HG03039 (cell line): Measurements from ENCODE around the gene USHBP1.

Source experiments
- ATAC-seq: cut with Tn5 transposase; IDR thresholded peaks from one replicate; pipeline ENCODE4 v1.9.1; 2021; ENCODE audit warnings: mild to moderate bottlenecking, moderate library complexity; ENCODE audit not compliant: unreplicated experiment

USHBP1 gene

GRCh38 chr19:17242431-17243208 is 21.9 kb downstream of the USHBP1 start:
- ATAC-seq: no peak

GRCh38 chr19:17240826-17241399 is 23.6 kb downstream of the USHBP1 start:
- no peak for ATAC-seq

GRCh38 chr19:17240062-17240752 is 24.3 kb downstream of the USHBP1 start:
- no peak for ATAC-seq

DNA sequence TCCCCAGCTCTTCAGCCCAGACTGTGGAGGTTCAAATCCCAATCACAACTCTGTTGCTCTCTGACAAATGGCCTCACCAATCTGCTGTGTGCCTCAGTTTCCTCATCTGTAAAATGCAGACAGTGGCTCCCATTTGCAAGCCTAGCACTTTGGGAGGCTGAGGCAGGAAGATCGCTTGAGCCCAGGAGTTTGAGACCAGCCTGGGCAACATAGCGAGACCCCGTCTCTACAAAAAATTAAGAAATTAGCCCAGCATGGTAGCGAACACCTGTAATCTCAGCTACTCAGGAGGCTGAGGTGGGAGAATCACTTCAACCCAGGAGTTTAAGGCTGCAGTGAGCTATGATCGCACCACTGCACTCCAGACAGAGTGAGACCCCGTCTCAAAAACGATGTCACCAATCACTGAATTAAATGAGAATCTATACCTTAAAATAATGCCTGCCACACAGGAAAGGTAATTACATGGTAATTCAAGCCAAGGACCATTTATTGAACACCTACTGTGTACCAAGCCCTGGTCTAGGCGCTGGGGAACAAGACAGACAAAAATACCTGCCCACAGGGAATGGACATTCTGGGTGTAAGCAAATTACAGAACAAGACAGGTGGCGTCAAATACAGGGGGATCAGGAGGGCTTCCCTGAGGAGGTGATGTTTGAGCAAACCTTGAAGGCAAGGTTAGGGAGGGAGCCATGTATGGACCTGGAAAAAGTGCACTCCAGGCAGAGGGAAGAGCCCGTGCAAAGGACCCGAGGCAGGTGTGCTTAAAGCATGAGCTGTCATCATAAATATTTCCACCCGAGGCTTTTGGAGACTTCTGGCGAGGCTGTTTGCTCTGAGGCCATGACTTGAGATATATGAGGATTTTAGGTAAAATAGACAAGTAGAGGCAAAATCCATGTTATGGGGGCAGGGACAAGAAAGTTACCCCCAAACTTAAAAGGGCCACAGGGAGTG is 26.5 kb downstream of the USHBP1 start:
- no peak for ATAC-seq

DNA sequence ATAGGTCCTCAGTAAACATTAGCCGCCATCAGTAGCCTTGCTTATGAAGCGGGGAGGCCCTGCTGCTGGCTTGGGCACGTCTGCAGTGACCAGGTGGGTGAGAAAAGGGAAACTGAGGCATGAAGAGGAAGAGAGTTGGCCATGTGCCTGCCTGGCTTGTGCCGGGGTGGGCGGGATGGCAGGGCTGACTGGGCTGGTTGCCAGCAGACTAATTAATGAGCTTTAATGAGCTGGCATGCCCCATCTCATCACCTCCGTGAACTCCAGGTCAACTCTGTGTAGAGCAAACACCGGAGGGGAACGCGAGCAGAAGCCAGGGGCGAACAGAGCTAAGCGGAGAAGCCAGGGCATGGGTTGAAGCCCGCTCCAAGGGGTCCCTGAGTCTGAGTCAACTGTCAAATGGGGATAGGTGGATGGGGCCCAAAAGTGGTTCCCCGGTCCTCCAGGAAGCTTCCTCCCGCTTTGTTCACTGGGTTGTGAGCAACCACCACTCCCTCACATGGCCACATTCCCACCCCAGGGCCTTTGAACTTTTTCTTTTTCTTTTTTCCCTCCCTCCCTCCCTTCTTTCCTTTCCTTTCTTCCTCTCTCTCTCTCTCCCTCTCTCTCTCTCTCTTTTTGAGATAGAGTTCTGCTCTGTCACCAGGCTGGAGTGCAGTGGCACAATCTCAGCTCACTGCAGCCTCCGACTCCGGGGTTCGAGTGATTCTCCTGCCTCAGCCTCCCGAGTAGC is 27.6 kb downstream of the USHBP1 start:
- ATAC-seq: no peak

GRCh38 chr19:17235971-17236777 is 28.4 kb downstream of the USHBP1 start:
- no peak for ATAC-seq

- ATAC-seq: no peak
These were observed 29.1 kb downstream of the USHBP1 start for GRCh38 chr19:17235300-17235970.

- ATAC-seq: no peak
These were observed 29.6 kb downstream of the USHBP1 start for GRCh38 chr19:17234911-17235299.

- ATAC-seq: no peak
These were observed 32.3 kb downstream of the USHBP1 start for GRCh38 chr19:17232258-17232657.

GRCh38 chr19:17229890-17230289 is 34.7 kb downstream of the USHBP1 start:
- ATAC-seq: no peak

- ATAC-seq: no peak
These were observed 36.7 kb downstream of the USHBP1 start for GRCh38 chr19:17227798-17228367.

- peak; percentile 84 for ATAC-seq
These were observed 38.3 kb downstream of the USHBP1 start, which contains the start of gene OCEL1 for GRCh38 chr19:17226002-17226933. TSS of gene OCEL1 (plus strand) at chr19:17226226. CDS start at chr19:17226248, 22 bp downstream.

DNA sequence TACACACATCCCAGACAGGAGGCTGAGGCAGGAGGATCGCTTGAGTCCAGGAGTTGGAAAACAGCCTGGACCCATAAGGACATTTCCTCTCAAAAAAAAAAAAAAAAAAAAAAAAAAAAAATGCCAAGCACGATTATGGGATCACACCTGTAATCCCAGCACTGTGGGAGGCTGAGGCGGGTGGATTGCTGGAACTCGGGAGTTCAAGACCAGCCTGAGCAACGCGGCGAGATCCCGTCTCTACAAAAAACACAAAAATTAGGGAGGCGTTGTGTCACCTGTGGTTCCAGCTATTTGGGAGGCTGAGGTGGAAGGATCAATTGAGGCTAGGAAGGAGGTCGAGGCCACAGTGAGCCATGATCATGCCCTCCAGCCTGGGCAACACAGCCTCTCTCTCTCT is 39.5 kb downstream of the USHBP1 start:
- no peak for ATAC-seq

GRCh38 chr19:17220207-17220758 is 44.3 kb downstream of the USHBP1 start:
- ATAC-seq: no peak

- ATAC-seq: no peak
These were observed 45.3 kb downstream of the USHBP1 start for GRCh38 chr19:17219286-17219685.

GRCh38 chr19:17216058-17216670 is 48.4 kb downstream of the USHBP1 start:
- ATAC-seq: no peak
